GM18508 (cell line): ENCODE data around the gene PCDHA4.
"Not testable (repeated sequence)": the region's sequence is repeated elsewhere in the genome, so short reads cannot be mapped to it uniquely, and the experiment has no call there.

Experiments used
- ATAC-seq: cut with Tn5 transposase; IDR thresholded peaks from one replicate; pipeline ENCODE4 v1.9.1; 2021; ENCODE audit warnings: moderate number of reproducible peaks; ENCODE audit not compliant: insufficient read depth, unreplicated experiment

The PCDHA4 gene

DNA sequence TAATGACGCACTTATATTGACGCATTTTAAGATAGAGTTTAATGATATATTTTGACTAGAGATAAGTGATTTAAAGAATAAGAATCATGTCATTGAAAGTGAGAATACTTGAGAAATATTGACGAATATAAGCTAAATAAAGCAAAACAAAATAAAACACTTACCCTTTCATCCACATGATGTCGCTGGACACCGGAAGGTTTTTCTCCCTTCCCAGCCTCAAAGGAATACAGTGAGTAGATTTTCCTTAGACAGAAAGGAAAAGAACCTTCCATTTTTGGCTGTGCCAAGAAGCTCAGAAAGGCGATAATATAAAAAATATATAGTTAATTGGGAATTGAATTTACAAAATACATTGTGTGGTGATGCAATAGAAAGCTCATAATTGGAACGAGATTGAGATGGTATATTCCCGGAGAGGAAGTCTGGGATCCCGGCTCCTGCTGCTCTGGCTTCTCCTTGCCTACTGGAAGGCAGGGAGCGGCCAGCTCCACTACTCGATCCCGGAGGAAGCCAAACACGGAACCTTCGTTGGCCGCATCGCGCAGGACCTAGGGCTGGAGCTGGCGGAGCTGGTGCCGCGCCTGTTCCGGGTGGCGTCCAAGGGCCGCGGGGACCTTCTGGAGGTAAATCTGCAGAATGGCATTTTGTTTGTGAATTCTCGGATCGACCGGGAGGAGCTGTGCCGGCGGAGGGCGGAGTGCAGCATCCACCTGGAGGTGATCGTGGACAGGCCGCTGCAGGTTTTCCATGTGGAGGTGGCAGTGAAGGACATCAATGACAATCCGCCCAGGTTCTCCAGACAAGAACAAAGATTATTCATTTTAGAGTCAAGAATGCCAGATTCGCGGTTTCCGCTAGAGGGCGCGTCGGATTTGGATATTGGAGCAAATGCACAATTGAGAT, 14.8 kb downstream of the PCDHA4 start, which contains the start of gene PCDHA5:
Gene PCDHA5, plus strand, starts transcription at position 239 of the 906 bp plus-strand sequence.
- no peak for ATAC-seq

DNA sequence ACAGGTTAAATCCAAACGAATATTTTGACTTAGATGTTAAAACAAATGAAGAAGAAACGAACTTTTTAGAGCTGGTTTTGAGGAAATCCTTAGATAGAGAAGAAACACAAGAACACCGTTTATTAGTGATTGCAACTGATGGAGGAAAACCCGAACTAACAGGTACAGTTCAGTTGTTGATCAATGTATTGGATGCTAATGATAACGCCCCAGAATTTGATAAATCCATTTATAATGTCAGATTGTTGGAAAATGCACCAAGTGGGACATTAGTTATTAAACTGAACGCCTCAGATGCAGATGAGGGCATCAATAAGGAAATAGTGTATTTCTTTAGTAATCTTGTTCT, 15.4 kb downstream of the PCDHA4 start:
- ATAC-seq: no peak

DNA sequence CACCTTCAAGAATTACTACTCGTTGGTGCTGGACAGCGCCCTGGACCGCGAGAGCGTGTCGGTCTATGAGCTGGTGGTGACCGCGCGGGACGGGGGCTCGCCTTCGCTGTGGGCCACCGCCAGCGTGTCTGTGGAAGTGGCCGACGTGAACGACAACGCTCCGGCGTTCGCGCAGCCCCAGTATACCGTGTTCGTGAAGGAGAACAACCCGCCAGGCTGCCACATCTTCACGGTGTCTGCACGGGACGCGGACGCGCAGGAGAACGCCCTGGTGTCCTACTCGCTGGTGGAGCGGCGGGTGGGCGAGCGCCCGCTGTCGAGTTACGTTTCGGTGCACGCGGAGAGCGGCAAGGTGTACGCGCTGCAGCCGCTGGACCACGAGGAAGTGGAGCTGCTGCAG, 16.1 kb downstream of the PCDHA4 start:
- not testable (repeated sequence) for ATAC-seq

DNA sequence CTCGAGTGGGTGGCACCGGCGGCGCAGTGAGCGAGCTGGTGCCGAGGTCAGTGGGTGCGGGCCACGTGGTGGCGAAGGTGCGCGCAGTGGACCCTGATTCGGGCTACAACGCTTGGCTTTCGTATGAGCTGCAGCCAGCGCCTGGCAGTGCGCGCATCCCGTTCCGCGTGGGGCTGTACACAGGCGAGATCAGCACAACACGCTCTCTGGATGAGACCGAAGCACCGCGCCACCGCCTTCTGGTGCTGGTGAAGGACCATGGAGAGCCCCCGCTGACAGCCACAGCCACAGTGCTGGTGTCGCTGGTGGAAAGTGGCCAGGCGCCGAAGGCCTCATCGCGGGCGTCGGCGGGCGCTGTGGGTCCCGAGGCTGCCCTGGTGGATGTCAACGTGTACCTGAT, 16.6 kb downstream of the PCDHA4 start:
- no peak for ATAC-seq

DNA sequence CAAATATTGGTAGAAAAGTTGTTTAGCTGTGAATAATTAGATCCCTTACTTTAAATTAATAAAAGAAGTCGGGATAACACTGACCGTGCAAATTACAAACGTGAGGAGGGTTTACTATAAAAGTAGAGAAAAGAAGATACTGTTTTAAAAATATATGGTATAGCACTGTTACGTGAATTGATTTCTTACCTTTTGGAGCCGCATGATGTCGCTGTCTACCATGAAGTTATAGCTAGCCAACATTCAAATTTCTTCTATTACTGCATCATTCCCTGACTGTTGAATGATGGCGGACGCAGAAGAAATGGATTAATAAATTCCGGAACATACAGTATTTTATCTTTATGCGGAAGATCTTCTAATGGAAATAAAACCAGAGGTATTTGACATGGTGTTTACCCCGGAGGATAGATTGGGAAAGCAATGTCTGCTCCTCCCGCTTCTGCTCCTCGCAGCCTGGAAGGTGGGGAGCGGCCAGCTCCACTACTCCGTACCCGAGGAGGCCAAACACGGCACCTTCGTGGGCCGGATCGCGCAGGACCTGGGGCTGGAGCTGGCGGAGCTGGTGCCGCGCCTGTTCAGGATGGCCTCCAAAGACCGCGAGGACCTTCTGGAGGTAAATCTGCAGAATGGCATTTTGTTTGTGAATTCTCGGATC, 21.0 kb downstream of the PCDHA4 start, which contains the start of gene PCDHA6:
Gene PCDHA6, plus strand, starts transcription at position 257 of the 658 bp plus-strand sequence. Its CDS starts 132 bp downstream, at position 389.
- no peak for ATAC-seq

DNA sequence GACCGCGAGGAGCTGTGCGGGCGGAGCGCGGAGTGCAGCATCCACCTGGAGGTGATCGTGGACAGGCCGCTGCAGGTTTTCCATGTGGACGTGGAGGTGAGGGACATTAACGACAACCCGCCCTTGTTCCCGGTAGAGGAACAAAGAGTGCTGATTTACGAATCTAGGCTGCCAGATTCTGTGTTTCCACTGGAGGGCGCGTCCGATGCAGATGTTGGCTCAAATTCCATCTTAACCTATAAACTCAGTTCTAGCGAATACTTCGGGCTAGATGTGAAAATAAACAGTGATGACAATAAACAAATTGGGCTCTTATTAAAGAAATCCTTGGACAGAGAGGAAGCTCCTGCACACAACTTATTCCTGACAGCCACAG, 21.5 kb downstream of the PCDHA4 start:
- ATAC-seq: no peak

DNA sequence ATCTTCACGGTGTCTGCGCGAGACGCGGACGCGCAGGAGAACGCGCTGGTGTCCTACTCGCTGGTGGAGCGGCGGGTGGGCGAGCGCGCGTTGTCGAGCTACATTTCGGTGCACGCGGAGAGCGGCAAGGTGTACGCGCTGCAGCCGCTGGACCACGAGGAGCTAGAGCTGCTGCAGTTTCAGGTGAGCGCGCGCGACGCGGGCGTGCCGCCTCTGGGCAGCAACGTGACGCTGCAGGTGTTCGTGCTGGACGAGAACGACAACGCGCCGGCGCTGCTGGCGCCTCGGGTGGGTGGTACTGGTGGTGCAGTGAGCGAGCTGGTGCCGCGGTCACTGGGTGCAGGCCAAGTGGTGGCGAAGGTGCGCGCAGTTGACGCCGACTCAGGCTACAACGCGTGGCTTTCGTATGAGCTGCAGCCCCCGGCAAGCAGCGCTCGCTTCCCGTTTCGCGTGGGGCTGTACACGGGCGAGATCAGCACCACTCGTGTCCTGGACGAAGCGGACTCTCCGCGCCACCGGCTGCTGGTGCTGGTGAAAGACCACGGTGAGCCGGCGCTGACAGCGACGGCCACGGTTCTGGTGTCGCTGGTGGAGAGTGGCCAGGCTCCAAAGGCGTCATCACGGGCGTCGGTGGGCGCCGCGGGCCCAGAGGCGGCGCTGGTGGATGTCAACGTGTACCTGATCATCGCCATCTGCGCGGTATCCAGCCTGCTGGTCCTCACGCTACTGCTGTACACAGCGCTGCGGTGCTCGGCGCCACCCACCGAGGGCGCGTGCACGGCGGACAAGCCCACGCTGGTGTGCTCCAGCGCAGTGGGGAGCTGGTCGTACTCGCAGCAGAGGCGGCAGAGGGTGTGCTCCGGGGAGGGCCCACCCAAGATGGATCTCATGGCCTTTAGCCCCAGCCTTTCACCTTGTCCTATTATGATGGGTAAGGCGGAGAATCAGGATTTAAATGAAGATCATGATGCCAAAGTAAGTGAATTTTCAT, 22.9 kb downstream of the PCDHA4 start:
- ATAC-seq: not testable (repeated sequence)

DNA sequence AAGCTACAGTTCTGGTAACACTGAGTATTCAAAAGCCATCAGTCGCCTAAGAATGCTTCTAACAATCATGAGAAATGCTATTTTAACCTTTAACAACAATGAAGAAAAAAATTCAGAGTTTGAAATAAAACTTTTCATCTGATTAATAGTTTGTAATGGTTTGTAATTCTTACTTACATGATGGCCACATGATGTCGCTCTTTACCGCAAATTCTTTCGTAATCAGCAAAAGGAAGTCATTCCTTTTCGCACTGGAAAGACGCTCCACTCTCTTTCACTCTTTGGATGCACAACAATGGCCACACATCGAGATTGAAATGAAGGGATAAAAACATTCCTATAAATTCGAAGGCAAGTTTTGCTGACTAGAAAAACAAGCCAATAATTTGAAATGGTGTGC, 27.1 kb downstream of the PCDHA4 start, which contains the start of gene PCDHA7:
Gene PCDHA7, plus strand, starts transcription at position 277 of the 400 bp plus-strand sequence. Its CDS starts 115 bp downstream, at position 392.
- no peak for ATAC-seq

DNA sequence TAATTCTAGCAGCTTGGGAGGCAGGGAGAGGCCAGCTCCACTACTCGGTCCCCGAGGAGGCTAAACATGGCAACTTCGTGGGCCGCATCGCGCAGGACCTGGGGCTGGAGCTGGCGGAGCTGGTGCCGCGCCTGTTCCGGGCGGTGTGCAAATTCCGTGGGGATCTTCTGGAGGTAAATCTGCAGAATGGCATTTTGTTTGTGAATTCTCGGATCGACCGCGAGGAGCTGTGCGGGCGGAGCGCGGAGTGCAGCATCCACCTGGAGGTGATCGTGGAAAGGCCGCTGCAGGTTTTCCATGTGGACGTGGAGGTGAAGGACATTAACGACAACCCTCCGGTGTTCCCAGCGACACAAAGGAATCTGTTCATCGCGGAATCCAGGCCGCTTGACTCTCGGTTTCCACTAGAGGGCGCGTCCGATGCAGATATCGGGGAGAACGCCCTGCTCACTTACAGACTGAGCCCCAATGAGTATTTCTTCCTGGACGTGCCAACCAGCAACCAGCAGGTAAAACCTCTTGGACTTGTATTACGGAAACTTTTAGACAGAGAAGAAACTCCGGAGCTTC, 27.7 kb downstream of the PCDHA4 start:
- not testable (repeated sequence) for ATAC-seq

DNA sequence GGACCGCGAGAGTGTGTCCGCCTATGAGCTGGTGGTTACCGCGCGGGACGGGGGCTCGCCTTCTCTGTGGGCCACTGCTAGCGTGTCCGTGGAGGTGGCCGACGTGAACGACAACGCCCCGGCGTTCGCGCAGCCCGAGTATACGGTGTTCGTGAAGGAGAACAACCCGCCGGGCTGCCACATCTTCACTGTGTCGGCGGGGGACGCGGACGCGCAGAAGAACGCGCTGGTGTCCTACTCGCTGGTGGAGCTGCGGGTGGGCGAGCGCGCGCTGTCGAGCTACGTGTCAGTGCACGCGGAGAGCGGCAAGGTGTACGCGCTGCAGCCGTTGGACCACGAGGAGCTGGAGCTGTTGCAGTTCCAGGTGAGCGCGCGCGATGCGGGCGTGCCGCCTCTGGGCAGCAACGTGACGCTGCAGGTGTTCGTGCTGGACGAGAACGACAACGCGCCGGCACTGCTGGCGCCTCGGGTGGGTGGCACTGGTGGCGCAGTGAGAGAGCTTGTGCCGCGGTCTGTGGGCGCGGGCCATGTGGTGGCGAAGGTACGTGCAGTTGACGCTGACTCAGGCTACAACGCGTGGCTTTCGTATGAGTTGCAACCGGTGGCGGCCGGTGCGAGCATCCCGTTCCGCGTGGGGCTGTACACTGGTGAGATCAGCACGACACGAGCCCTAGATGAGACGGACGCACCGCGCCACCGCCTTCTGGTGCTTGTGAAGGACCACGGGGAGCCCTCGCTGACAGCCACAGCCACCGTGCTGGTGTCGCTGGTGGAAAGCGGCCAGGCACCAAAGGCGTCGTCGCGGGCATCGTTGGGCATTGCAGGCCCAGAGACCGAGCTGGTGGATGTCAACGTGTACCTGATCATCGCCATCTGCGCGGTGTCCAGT, 29.0 kb downstream of the PCDHA4 start:
- ATAC-seq: no peak

DNA sequence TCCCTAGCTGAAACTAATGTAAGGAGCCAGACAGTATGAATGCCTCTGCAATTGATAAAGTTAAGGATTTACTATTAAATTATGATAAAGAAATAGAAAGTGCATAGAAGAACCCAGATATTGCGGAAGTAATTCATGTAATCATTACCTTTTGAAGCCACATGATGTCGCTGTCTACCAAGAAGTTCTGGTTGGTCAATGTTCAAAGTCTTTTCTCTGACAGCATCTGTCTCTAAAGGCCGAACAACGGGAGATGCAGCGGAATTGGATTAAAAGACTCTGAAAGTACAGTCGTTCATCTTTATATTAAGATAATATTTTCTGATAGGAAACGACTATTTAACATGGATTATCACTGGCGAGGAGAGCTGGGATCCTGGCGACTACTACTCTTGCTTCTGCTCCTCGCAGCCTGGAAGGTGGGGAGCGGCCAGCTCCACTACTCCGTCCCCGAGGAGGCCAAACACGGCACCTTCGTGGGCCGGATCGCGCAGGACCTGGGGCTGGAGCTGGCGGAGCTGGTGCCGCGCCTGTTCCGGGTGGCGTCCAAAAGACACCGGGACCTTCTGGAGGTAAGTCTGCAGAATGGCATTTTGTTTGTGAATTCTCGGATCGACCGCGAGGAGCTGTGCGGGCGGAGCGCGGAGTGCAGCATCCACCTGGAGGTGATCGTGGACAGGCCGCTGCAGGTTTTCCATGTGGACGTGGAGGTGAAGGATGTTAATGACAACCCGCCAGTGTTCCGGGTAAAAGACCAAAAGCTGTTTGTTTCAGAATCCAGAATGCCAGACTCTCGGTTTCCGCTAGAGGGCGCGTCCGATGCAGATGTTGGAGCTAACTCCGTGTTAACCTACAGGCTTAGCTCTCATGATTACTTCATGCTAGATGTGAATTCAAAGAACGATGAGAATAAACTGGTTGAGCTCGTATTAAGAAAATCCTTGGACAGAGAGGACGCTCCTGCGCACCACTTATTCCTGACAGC, 34.4 kb downstream of the PCDHA4 start, which contains the start of gene PCDHA8:
Gene PCDHA8, plus strand, starts transcription at position 210 of the 985 bp plus-strand sequence. Its CDS starts 135 bp downstream, at position 345.
- ATAC-seq: no peak

DNA sequence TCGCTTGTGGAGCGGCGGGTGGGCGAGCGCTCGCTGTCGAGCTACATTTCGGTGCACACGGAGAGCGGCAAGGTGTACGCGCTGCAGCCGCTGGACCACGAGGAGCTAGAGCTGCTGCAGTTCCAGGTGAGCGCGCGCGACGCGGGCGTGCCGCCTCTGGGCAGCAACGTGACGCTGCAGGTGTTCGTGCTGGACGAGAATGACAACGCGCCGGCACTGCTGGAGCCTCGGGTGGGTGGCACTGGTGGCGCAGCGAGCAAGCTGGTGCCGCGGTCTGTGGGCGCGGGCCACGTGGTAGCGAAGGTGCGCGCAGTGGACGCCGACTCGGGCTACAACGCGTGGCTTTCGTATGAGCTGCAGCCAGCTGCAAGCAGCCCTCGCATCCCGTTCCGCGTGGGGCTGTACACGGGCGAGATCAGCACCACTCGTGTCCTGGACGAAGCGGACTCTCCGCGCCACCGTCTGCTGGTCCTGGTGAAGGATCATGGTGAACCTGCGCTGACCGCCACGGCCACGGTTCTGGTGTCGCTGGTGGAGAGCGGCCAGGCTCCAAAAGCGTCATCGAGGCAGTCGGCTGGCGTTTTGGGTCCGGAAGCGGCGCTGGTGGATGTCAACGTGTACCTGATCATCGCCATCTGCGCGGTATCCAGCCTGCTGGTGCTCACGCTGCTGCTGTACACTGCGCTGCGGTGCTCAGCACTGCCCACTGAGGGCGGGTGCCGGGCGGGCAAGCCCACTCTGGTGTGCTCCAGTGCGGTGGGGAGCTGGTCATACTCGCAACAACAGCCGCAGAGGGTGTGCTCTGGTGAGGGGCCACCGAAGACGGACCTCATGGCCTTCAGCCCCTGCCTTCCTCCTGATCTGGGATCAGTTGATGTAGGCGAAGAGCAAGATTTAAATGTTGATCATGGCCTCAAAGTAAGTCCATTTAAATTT, 36.2 kb downstream of the PCDHA4 start:
- ATAC-seq: no peak

DNA sequence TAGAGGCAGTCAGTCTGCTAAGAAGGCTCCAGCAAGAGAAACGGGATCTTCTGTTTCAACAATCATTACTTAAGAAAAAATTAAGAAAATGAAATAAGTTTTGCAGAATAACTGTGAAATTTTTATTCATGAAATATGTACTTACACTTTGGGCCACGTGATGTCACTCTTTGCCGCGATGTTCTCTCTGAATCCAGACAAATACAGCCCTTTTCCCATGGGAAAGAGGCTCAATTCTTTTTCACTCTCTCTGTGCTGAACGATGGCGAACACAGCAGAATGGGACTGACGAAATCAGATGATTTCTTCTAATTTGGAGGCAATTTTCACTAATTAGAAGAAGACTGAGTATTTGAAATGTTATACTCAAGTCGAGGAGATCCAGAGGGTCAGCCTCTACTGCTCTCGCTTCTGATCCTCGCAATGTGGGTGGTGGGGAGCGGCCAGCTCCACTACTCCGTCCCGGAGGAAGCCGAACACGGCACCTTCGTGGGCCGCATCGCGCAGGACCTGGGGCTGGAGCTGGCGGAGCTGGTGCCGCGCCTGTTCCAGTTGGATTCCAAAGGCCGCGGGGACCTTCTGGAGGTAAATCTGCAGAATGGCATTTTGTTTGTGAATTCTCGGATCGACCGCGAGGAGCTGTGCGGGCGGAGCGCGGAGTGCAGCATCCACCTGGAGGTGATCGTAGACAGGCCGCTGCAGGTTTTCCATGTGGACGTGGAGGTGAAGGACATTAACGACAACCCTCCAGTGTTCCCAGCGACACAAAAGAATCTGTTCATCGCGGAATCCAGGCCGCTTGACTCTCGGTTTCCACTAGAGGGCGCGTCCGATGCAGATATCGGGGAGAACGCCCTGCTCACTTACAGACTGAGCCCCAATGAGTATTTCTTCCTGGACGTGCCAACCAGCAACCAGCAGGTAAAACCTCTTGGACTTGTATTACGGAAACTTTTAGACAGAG, 41.6 kb downstream of the PCDHA4 start, which contains the start of gene PCDHA9:
Gene PCDHA9, plus strand, starts transcription at position 244 of the 964 bp plus-strand sequence. Its CDS starts 114 bp downstream, at position 358.
- ATAC-seq: not testable (repeated sequence)

DNA sequence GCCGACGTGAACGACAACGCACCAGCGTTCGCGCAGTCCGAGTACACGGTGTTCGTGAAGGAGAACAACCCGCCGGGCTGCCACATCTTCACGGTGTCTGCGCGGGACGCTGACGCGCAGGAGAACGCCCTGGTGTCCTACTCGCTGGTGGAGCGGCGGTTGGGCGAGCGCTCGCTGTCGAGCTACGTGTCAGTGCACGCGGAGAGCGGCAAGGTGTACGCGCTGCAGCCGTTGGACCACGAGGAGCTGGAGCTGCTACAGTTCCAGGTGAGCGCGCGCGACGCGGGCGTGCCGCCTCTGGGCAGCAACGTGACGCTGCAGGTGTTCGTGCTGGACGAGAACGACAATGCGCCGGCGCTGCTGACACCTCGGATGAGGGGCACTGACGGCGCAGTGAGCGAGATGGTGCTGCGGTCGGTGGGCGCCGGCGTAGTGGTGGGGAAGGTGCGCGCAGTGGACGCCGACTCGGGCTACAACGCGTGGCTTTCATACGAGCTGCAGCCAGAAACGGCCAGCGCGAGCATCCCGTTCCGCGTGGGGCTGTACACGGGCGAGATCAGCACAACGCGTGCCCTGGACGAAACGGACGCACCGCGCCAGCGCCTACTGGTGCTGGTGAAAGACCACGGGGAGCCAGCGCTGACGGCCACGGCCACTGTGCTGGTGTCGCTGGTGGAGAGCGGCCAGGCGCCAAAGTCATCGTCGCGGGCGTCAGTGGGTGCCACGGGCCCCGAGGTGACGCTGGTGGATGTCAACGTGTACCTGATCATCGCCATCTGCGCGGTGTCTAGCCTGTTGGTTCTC, 43.2 kb downstream of the PCDHA4 start:
- ATAC-seq: not testable (repeated sequence)
